HepG2 (cell line): Measurements from ENCODE around the gene VSNL1.

Experiments used
- GABPB1 ChIP-seq: IDR thresholded peaks from 2 replicates; pipeline ENCODE4 v1.6.1; 2016; ENCODE audit warnings: mild to moderate bottlenecking, missing genetic modification reagents, moderate library complexity, missing compliant biosample characterization
- HNRNPK ChIP-seq: fragments of 200-400 bp; formaldehyde crosslinking; IDR thresholded peaks from 2 replicates; pipeline ENCODE4 v1.6.1; 2018; ENCODE audit warnings: low read length, low read depth, moderate library complexity, mild to moderate bottlenecking; ENCODE audit not compliant: poor library complexity, severe bottlenecking
- PHB2 ChIP-seq: fragments of 450-650 bp; IDR thresholded peaks from 2 replicates; pipeline ENCODE4 v1.6.1; 2018; ENCODE audit not compliant: partially characterized antibody
- SMARCC2 ChIP-seq: fragments of 450-650 bp; IDR thresholded peaks from 2 replicates; pipeline ENCODE4 v1.6.1; 2017; ENCODE audit warnings: antibody characterized with exemption, mild to moderate bottlenecking
- SRSF4 ChIP-seq: fragments of 200-400 bp; formaldehyde crosslinking; IDR thresholded peaks from one replicate; pipeline ENCODE4 v1.6.1; 2018; ENCODE audit warnings: mild to moderate bottlenecking, low read depth, low read length, moderate library complexity; ENCODE audit not compliant: poor library complexity, severe bottlenecking
- STAT6 ChIP-seq: sonication (generic); formaldehyde crosslinking; IDR thresholded peaks from 2 replicates; pipeline ENCODE4 v1.4.0; 2020; ENCODE audit warnings: missing genetic modification reagents, mild to moderate bottlenecking, borderline replicate concordance
- ZNF354B ChIP-seq: sonication (generic); formaldehyde crosslinking; IDR thresholded peaks from 2 replicates; pipeline ENCODE4 v1.8.0; 2022; ENCODE audit warnings: mild to moderate bottlenecking, missing genetic modification reagents
- ZNF501 ChIP-seq: sonication (generic); formaldehyde crosslinking; IDR thresholded peaks from 2 replicates; pipeline ENCODE4 v1.5.1; 2020; ENCODE audit warnings: mild to moderate bottlenecking, moderate library complexity, missing genetic modification reagents
- TF ChIP-seq, protein P1 (sequence below): sonication (generic); formaldehyde crosslinking; IDR thresholded peaks from 2 replicates; pipeline ENCODE4 v1.4.0; 2020; ENCODE audit warnings: missing genetic modification reagents
- TF ChIP-seq, protein P2 (sequence below): sonication (generic); formaldehyde crosslinking; IDR thresholded peaks from 2 replicates; pipeline ENCODE4 v1.5.0; 2020; ENCODE audit warnings: mild to moderate bottlenecking, missing genetic modification reagents, moderate library complexity

GRCh38 chr2:17550907-17551306 lies 10.4 kb downstream of the VSNL1 start:
- no peak for TF ChIP-seq PHB2
- no peak for TF ChIP-seq ZNF354B (CRISPR knock-in tag)
- no peak for TF ChIP-seq STAT6 (CRISPR knock-in tag)
- no peak for TF ChIP-seq SRSF4
- TF ChIP-seq, protein P1, sequence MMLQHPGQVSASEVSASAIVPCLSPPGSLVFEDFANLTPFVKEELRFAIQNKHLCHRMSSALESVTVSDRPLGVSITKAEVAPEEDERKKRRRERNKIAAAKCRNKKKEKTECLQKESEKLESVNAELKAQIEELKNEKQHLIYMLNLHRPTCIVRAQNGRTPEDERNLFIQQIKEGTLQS = no peak
- TF ChIP-seq ZNF501 (CRISPR knock-in tag) = no peak
- TF ChIP-seq GABPB1 (CRISPR knock-in tag) = no peak
- TF ChIP-seq SMARCC2 = no peak
- TF ChIP-seq, protein P2, sequence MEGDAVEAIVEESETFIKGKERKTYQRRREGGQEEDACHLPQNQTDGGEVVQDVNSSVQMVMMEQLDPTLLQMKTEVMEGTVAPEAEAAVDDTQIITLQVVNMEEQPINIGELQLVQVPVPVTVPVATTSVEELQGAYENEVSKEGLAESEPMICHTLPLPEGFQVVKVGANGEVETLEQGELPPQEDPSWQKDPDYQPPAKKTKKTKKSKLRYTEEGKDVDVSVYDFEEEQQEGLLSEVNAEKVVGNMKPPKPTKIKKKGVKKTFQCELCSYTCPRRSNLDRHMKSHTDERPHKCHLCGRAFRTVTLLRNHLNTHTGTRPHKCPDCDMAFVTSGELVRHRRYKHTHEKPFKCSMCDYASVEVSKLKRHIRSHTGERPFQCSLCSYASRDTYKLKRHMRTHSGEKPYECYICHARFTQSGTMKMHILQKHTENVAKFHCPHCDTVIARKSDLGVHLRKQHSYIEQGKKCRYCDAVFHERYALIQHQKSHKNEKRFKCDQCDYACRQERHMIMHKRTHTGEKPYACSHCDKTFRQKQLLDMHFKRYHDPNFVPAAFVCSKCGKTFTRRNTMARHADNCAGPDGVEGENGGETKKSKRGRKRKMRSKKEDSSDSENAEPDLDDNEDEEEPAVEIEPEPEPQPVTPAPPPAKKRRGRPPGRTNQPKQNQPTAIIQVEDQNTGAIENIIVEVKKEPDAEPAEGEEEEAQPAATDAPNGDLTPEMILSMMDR = no peak
- TF ChIP-seq HNRNPK = no peak
